HepG2 (cell line): ENCODE results near the gene UBE2L6. TPM values are rescaled to one million over a fixed set of nuclear protein-coding genes. Genes with fewer than 3 reads are reported as not detected.

ENCODE experiments used
- ELF1 ChIP-seq: sonication (generic); formaldehyde crosslinking; IDR thresholded peaks from 2 replicates; pipeline ENCODE4 v1.4.0; 2020; ENCODE audit warnings: missing genetic modification reagents
- FOXK2 ChIP-seq: fragments of 450-650 bp; IDR thresholded peaks from 2 replicates; pipeline ENCODE4 v1.6.1; 2016
- KDM4B ChIP-seq: sonication (generic); formaldehyde crosslinking; IDR thresholded peaks from 2 replicates; pipeline ENCODE4 v1.4.0; 2020; ENCODE audit warnings: missing genetic modification reagents
- KLF13 ChIP-seq: sonication (generic); formaldehyde crosslinking; IDR thresholded peaks from 2 replicates; pipeline ENCODE4 v1.4.0; 2020; ENCODE audit warnings: mild to moderate bottlenecking, missing genetic modification reagents
- MAF1 ChIP-seq: sonication (generic); formaldehyde crosslinking; IDR thresholded peaks from 2 replicates; pipeline ENCODE4 v1.5.0; 2020; ENCODE audit warnings: missing genetic modification reagents, borderline replicate concordance
- MAZ ChIP-seq, 2 experiments: sonication (generic) in 1 of 2; formaldehyde crosslinking in 1 of 2; IDR thresholded peaks; 2 replicates each; pipeline versions ENCODE4 v1.5.0 to v1.6.1; 2012 to 2020; ENCODE audit warnings: low read depth in 2 of 2, mild to moderate bottlenecking in 2 of 2, borderline replicate concordance in 1 of 2, improper control_type of control experiment in 1 of 2, low read length in 1 of 2, missing genetic modification reagents in 1 of 2, moderate library complexity in 1 of 2
- MED1 ChIP-seq: sonication (generic); formaldehyde crosslinking; IDR thresholded peaks from 2 replicates; pipeline ENCODE4 v1.4.0; 2020; ENCODE audit warnings: missing genetic modification reagents
- MXD4 ChIP-seq: IDR thresholded peaks from 2 replicates; pipeline ENCODE4 v1.6.1; 2016; ENCODE audit warnings: mild to moderate bottlenecking, missing biosample characterization, missing genetic modification reagents
- ONECUT2 ChIP-seq: sonication (generic); formaldehyde crosslinking; IDR thresholded peaks from 2 replicates; pipeline ENCODE4 v1.4.0; 2020; ENCODE audit warnings: missing genetic modification reagents
- PAX8 ChIP-seq: sonication (generic); formaldehyde crosslinking; IDR thresholded peaks from 2 replicates; pipeline ENCODE4 v1.8.0; 2022; ENCODE audit warnings: mild to moderate bottlenecking, missing genetic modification reagents, borderline replicate concordance
- PBX3 ChIP-seq: sonication (generic); formaldehyde crosslinking; IDR thresholded peaks from 2 replicates; pipeline ENCODE4 v1.8.1; 2023; ENCODE audit warnings: missing genetic modification reagents, inconsistent platforms, borderline replicate concordance
- RARA ChIP-seq: IDR thresholded peaks from 2 replicates; pipeline ENCODE4 v1.6.1; 2016; ENCODE audit warnings: missing genetic modification reagents, missing compliant biosample characterization
- SKI ChIP-seq: fragments of 450-650 bp; IDR thresholded peaks from one replicate; pipeline ENCODE4 v1.6.1; 2018; ENCODE audit warnings: mild to moderate bottlenecking; ENCODE audit not compliant: partially characterized antibody
- ZC3H4 ChIP-seq: sonication (generic); formaldehyde crosslinking; IDR thresholded peaks from 2 replicates; pipeline ENCODE4 v1.4.0; 2020; ENCODE audit warnings: missing genetic modification reagents, borderline replicate concordance
- ZFP1 ChIP-seq: IDR thresholded peaks from 2 replicates; pipeline ENCODE4 v1.6.1; 2016
- ZNF276 ChIP-seq: sonication (generic); formaldehyde crosslinking; IDR thresholded peaks from 2 replicates; pipeline ENCODE4 v1.4.0; 2020; ENCODE audit warnings: mild to moderate bottlenecking, low read depth, missing genetic modification reagents
- ZNF770 ChIP-seq: sonication (generic); formaldehyde crosslinking; IDR thresholded peaks from 2 replicates; pipeline ENCODE4 v1.5.0; 2020; ENCODE audit warnings: mild to moderate bottlenecking, missing genetic modification reagents
- polyA plus RNA-seq, 8 experiments: library from polyadenylated mRNA; depleted of rRNA in 3 of 8; stranded (reverse) in 7 of 8; unstranded in 1 of 8; fragments of >200 nt; fragmentation: Illumina TruSeq in 4 of 8; extraction: Trizol in 4 of 8; gene quantifications; 2 replicates each; pipeline versions ENCODE4 v1.2.1 to v1.2.3, GENCODE V29; 2011 to 2016; ENCODE audit warnings: low read depth in 4 of 8, missing spikeins in 1 of 8, mixed read lengths in 1 of 8; ENCODE audit not compliant: insufficient read depth in 1 of 8
- total RNA-seq, 5 experiments: library from RNA; depleted of rRNA; stranded (reverse); fragments of >200 nt; fragmentation: Illumina TruSeq; extraction: Trizol; gene quantifications; 2 replicates each; pipeline ENCODE4 v1.2.3, GENCODE V29; 2016; ENCODE audit warnings: low read depth in 1 of 5
- TF ChIP-seq, protein P1 (sequence below): sonication (generic); formaldehyde crosslinking; IDR thresholded peaks from 2 replicates; pipeline ENCODE4; 2020; ENCODE audit warnings: missing genetic modification reagents, mild to moderate bottlenecking, borderline replicate concordance
- TF ChIP-seq, protein P2 (sequence below): sonication (generic); formaldehyde crosslinking; IDR thresholded peaks from 2 replicates; pipeline ENCODE4 v1.5.1; 2020; ENCODE audit warnings: mild to moderate bottlenecking, missing genetic modification reagents, borderline replicate concordance

Gene UBE2L6
- total and polyA plus RNA-seq, 2 of the 13 experiments (the other 11 are each of a cell fraction or from before 2014, with no cell fraction given) = 30.3 to 30.4 TPM

DNA sequence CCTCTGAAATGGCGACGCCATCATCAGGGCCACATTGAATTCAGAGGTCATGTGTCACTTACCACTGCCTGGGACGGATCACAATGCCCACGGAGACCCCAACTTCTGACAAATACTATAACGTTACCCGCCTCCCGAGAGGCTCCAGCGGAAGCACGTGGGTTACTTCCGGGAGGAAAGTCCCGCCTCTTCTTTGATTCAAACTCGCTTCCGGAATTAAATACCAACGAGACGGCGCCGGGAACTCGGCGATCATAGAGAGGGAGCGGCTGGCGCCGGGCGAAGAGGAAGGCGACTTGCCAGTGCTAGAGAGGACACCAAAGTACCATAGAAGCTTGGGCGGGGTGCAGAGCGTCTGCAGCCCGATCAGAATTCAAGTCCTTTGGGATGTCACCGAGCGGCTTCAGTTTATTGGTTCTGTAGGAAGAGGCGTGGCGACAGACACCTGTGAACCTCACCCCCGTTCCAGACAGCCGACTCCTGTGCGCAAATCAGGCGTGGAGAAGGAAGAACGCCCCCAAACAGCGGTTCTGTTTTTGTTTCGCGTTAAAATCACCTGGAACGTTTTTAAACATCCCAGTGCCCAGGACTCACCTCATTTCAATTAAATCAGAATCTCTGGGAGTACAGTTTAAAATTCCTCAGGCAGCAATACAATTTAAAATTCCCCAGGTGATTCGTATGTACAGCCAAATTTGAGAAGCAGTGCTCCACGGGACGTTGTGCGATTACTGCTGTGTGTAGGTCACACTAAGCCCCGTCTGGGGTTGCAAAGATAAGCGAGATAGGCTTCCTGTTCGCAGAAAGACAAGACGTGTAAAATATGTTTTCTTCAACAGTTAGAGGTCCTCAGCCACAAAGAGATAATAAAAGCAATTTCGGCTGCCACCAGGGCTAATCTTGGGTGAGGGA is 36.6 kb downstream of the UBE2L6 start, which contains the start of gene TIMM10 (continued):
- TF ChIP-seq, protein P1, sequence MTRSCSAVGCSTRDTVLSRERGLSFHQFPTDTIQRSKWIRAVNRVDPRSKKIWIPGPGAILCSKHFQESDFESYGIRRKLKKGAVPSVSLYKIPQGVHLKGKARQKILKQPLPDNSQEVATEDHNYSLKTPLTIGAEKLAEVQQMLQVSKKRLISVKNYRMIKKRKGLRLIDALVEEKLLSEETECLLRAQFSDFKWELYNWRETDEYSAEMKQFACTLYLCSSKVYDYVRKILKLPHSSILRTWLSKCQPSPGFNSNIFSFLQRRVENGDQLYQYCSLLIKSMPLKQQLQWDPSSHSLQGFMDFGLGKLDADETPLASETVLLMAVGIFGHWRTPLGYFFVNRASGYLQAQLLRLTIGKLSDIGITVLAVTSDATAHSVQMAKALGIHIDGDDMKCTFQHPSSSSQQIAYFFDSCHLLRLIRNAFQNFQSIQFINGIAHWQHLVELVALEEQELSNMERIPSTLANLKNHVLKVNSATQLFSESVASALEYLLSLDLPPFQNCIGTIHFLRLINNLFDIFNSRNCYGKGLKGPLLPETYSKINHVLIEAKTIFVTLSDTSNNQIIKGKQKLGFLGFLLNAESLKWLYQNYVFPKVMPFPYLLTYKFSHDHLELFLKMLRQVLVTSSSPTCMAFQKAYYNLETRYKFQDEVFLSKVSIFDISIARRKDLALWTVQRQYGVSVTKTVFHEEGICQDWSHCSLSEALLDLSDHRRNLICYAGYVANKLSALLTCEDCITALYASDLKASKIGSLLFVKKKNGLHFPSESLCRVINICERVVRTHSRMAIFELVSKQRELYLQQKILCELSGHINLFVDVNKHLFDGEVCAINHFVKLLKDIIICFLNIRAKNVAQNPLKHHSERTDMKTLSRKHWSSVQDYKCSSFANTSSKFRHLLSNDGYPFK (CRISPR knock-in tag) = peak; percentile 74; the same call in 1 of the 2 replicates
- TF ChIP-seq ZNF770 = 0 out of 2 replicates have a peak, but pooled peaks have one; percentile 39
- 0 out of 2 replicates have a peak, but pooled peaks have one; percentile 29 for TF ChIP-seq PBX3 (CRISPR knock-in tag)
- 0 out of 2 replicates have a peak, but pooled peaks have one; percentile 28 for TF ChIP-seq MAF1 (CRISPR knock-in tag)
- no peak; the same call in 1 of the 2 replicates for TF ChIP-seq RARA (CRISPR knock-in tag)
- TF ChIP-seq ZNF276 (CRISPR knock-in tag) = no peak
- TF ChIP-seq ZFP1 (CRISPR knock-in tag) = no peak; the same call in 1 of the 2 replicates
- TF ChIP-seq MAZ (IDR thresholded peaks at IDR 0.05; ENCODE audit: borderline replicate concordance, low read depth, low read length) = 0 out of 2 replicates have a peak, but pooled peaks have one; percentile 14
- TF ChIP-seq MAZ (CRISPR knock-in tag; IDR thresholded peaks at IDR 0.05; ENCODE audit: low read depth) = peak; percentile 79
- TF ChIP-seq ONECUT2 (CRISPR knock-in tag) = peak; percentile 70; the same call in 1 of the 2 replicates
- TF ChIP-seq MED1 (CRISPR knock-in tag) = peak; percentile 79
- no peak for TF ChIP-seq ZC3H4 (CRISPR knock-in tag)
- TF ChIP-seq KLF13 (CRISPR knock-in tag) = no peak
- TF ChIP-seq KDM4B (CRISPR knock-in tag) = no peak
- TF ChIP-seq PAX8 (CRISPR knock-in tag) = no peak
- TF ChIP-seq, protein P2, sequence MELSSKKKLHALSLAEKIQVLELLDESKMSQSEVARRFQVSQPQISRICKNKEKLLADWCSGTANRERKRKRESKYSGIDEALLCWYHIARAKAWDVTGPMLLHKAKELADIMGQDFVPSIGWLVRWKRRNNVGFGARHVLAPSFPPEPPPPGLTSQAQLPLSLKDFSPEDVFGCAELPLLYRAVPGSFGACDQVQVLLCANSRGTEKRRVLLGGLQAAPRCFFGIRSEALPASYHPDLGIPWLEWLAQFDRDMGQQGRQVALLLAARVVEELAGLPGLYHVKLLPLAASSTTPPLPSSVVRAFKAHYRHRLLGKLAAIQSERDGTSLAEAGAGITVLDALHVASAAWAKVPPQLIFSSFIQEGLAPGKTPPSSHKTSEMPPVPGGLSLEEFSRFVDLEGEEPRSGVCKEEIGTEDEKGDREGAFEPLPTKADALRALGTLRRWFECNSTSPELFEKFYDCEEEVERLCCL (CRISPR knock-in tag) = no peak
- peak; percentile 83 for TF ChIP-seq SKI
- peak; percentile 99 for TF ChIP-seq MXD4
- no peak for TF ChIP-seq FOXK2
- TF ChIP-seq ELF1 (CRISPR knock-in tag) = peak; percentile 97
